Neuron (in vitro differentiated cells): ENCODE data around the gene ITGB3.
A peak's percentile ranks its signal among the peaks of the same experiment; 100 is the strongest.

Source experiments
- H2AFZ ChIP-seq: one replicate; pipeline ENCODE4 v1.6.1; 2013; ENCODE audit warnings: low read depth, mild to moderate bottlenecking, inconsistent platforms, low read length, moderate library complexity
- H3K27me3 ChIP-seq: one replicate; pipeline ENCODE4 v1.6.1; 2013; ENCODE audit warnings: low read length; ENCODE audit not compliant: insufficient read depth
- H3K36me3 ChIP-seq: one replicate; pipeline ENCODE4 v1.6.1; 2013; ENCODE audit warnings: low read length; ENCODE audit not compliant: insufficient read depth
- H3K4me1 ChIP-seq: one replicate; pipeline ENCODE4 v1.6.1; 2013; ENCODE audit warnings: low read length; ENCODE audit not compliant: insufficient read depth
- H3K4me3 ChIP-seq: 2 replicates; pipeline ENCODE4 v1.5.1; 2013; ENCODE audit warnings: mild to moderate bottlenecking, low read length, moderate library complexity
- H3K9me3 ChIP-seq: one replicate; pipeline ENCODE4 v1.6.1; 2013; ENCODE audit warnings: low read length

The ITGB3 gene

DNA sequence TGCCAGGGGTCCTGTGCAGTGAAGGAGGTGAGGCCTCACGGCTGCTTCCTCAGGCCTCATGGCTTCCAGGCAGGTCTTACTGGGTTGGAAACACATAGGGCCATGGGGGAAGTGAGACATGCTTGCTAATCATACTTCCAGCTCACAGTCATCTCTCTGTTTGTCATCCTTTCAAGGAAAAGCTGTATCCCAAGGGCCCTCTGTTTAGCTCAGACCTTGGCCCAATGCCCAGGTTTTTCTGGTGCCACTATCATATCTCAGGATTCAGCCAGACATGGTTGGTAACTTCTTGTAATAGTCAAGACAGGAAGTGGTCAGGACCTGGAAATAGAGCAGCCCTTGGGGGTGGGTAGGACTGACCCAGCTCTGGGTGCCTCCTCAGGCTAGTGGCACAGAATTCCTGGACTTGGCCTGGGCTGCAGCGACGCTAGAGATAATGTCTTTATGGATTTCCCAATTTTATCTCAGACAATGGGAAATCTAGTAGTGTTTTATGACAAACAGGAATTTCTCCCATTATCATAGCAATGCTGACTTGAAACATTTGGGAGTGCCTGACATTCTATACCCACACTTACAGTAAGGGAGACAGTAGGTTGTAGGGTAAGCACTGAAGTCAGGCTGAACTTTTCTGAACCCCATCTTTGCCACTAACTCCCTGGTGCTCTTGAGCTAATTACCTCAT, 13.5 kb upstream of the ITGB3 start:
- no peaks in the 10 kb centered on the region for H3K4me1 ChIP-seq
- H2AFZ ChIP-seq = no peak overlapping the region
- no peak overlapping the region for H3K4me3 ChIP-seq
- peaks cover 11% of the 10 kb centered on the region for H3K27me3 ChIP-seq
- no peaks in the 10 kb centered on the region for H3K36me3 ChIP-seq
- H3K9me3 ChIP-seq = no peaks in the 10 kb centered on the region

DNA sequence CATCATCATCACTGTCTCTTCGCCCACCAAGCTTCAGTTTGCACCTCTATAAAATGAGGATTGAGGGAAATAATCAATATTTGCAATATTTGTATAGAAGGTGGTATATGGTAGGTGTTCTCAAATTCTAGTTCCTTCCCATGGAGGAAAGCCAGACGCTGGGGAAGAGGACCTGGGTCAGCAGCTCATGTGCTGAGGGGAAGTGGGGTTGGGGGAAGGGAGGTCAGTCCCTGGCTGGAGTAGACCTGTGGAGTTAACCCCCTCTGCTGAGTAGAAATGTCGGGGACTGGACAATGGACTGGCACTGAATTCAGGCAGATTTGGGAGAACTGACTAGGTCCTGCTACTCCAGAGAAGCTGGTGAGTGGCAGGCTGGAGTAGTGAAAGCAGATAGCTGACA, 12.8 kb upstream of the ITGB3 start:
- no peak overlapping the region for H2AFZ ChIP-seq
- no peaks in the 10 kb centered on the region for H3K36me3 ChIP-seq
- no peaks in the 10 kb centered on the region for H3K4me1 ChIP-seq
- H3K4me3 ChIP-seq = no peak overlapping the region
- H3K27me3 ChIP-seq = peaks cover 17% of the 10 kb centered on the region
- no peaks in the 10 kb centered on the region for H3K9me3 ChIP-seq

DNA sequence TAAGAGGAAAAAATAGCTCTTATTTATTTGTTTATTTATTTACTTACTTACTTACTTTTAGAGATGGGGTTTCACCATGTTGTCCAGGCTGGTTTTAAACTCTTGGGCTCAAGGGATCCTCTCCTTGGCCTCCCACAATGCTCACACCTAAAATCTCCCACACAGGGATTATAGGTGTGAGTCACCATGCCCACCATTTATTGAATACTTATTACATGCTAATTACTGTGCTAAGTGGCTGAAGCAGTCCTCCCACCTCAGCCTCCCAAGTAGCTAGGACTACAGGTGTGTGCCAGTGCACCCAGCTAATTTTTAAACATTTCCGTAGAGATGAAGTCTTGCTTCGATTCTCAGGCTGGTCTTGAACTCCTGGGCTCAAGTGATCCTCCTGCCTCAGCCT, 11.0 kb upstream of the ITGB3 start:
- Histone ChIP-seq H2AFZ (no peak overlapping the region), H3K4me1 (no peaks in the 10 kb centered on the region), H3K9me3 (no peaks in the 10 kb centered on the region), H3K36me3 (no peaks in the 10 kb centered on the region), H3K27me3 (peaks cover 17% of the 10 kb centered on the region), H3K4me3 (no peak overlapping the region)

DNA sequence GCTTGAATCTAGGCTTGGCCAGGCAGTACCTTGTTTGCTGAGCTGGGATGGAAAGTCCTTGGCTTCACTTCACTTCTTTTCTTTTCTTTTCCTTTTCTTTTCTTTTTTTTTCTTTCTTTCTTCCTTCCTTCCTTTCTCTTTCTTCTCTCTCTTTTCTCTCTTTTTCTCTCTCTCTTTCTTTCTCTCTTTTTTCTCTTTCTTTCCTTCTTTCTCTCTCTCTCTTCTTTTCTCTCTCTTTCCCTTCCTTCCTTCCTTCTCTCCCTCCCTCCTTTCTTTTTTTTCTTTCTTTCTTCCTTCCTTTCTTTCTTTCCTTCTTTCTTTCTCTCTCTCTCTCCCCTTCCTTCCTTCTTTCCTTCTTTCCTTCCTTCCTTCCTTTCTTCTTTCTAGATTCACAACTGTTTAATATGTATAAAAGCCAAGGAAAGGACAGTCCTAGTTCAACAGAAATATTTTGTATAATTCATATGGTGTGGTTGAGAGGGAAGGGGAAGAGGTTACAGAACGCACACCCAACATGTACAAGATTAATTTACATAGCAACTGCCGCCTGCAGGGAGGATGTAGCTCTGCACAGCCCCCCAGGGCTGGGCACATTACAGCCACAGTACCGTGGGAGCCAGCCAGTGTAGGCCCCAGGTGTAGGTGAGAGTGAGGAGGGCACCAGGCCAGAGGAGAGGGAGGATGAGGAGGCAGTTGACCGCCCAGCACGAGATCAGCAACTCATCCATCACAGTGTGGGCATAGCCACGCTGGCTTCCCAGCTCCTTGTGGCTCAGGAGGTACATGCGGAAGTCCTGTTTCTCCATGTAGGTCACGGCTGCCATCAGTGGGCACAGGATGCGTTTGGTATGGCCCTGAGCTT, 9.7 kb upstream of the ITGB3 start:
- no peaks in the 10 kb centered on the region for H3K9me3 ChIP-seq
- no peaks in the 10 kb centered on the region for H3K36me3 ChIP-seq
- peaks cover 17% of the 10 kb centered on the region for H3K27me3 ChIP-seq
- no peaks in the 10 kb centered on the region for H3K4me1 ChIP-seq
- no peak overlapping the region for H2AFZ ChIP-seq
- H3K4me3 ChIP-seq = no peak overlapping the region

DNA sequence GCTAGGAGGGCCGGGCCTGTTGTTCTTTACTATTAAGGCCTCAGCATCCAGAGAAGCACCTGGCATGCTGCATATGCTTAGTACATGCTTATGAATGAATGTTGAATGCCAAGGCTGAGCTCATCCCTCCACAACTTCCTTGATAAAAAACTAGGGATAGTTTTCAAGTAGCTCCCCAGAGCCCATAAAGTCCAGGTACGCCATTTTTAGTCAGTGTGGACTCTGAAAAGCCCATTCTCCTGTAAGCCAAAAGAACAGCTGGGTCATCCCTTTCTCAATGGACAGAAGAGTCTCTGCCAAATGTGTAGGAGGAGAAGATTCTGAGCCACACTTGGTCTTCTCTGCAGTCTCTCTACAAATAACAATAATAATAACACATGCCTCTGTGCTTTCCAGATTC, 8.9 kb upstream of the ITGB3 start:
- H3K36me3 ChIP-seq = no peaks in the 10 kb centered on the region
- no peaks in the 10 kb centered on the region for H3K9me3 ChIP-seq
- peaks cover 17% of the 10 kb centered on the region for H3K27me3 ChIP-seq
- H2AFZ ChIP-seq = no peak overlapping the region
- H3K4me1 ChIP-seq = no peaks in the 10 kb centered on the region
- no peak overlapping the region for H3K4me3 ChIP-seq

DNA sequence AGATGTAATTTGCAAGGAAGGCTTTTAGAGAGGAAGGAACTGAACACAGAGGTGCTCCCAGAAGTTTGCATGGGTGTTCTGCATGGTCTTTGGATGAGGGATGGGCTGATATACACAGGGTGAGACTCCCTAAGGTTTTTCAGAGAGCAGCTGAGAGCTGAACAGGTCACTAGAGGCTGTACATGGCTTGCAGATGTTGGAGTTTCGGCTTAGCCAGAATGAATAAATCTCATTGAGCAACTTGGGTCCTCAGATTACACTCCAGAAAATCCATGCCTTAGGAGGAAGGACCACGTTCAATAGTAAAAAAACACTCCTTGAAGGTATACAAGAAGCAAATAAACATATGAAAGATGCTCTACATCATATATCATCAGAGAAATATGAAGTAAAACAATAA, 7.5 kb upstream of the ITGB3 start:
- Histone ChIP-seq H2AFZ (no peak overlapping the region), H3K36me3 (no peaks in the 10 kb centered on the region), H3K27me3 (peaks cover 17% of the 10 kb centered on the region), H3K9me3 (no peaks in the 10 kb centered on the region), H3K4me1 (peaks cover 2% of the 10 kb centered on the region), H3K4me3 (no peak overlapping the region)

DNA sequence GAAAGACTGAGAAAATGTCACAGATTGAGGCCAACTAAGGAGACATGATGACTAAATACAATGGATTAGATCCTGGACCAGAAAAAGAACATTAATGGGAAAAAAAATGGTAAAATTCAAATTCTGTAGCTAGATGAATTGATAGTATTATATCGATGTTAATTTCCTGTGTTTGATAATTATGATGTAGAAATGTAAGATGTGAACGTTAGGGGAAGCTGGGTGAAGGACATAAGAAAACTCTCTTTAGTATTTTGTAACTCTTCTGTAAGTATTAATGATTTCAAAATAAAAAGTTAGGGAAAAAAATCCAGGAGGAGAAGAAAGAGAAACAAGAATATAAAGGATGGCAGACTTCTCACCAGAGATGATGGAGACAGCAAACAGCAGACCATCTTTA, 2.8 kb upstream of the ITGB3 start:
- H3K9me3 ChIP-seq = no peaks in the 10 kb centered on the region
- no peak overlapping the region for H2AFZ ChIP-seq
- H3K4me1 ChIP-seq = peaks cover 16% of the 10 kb centered on the region
- H3K27me3 ChIP-seq = peaks cover 19% of the 10 kb centered on the region
- no peaks in the 10 kb centered on the region for H3K36me3 ChIP-seq
- no peak overlapping the region for H3K4me3 ChIP-seq

DNA sequence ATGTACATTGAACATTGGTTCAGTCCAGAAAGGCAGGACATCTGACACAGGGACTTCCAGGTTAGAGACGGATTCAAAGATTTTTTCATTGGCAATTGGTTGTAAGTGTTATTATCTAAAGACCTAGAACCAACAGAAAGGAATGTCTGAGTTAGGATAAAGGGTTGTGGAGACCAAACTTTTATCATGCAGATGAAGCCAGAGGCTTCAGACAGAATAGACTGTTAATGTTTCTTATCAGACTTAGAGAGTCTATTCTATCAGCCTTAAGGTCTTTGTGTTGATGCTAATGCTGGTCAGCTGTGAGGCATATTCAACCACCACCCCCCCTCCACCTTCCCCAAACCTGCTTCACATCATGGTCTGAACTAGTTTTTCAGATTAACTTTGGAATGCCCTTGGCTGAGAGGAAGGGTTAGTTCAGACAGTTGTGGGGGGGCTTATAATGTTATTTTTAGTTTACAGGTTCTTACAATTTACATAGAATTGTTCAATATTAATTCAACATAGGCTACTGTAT, 2.1 kb upstream of the ITGB3 start:
- no peak overlapping the region for H3K4me3 ChIP-seq
- H3K4me1 ChIP-seq = peaks cover 16% of the 10 kb centered on the region
- H3K36me3 ChIP-seq = no peaks in the 10 kb centered on the region
- no peak overlapping the region for H2AFZ ChIP-seq
- peaks cover 16% of the 10 kb centered on the region for H3K27me3 ChIP-seq
- H3K9me3 ChIP-seq = no peaks in the 10 kb centered on the region

DNA sequence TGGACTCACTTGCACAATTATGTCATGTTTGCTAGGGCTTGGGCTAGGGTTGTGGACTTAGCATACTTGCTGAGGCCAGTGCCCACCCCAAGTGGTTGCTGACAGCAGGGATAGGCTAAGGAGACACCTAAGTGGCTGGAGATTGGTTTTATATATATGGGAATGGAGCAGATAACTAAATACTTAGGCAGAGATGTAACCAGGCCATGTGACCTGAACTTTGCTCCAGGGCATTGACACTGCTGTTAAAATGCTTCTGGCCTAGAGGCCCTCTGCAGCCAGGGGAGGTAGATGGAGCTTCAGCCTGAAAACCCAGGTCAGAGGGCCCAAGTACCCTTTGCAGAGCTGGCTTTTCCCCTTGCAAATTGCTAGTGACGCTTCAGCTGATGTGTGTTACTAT, 1.4 kb upstream of the ITGB3 start:
- Histone ChIP-seq H3K27me3 (peaks cover 16% of the 10 kb centered on the region), H2AFZ (no peak overlapping the region), H3K9me3 (no peaks in the 10 kb centered on the region)

DNA sequence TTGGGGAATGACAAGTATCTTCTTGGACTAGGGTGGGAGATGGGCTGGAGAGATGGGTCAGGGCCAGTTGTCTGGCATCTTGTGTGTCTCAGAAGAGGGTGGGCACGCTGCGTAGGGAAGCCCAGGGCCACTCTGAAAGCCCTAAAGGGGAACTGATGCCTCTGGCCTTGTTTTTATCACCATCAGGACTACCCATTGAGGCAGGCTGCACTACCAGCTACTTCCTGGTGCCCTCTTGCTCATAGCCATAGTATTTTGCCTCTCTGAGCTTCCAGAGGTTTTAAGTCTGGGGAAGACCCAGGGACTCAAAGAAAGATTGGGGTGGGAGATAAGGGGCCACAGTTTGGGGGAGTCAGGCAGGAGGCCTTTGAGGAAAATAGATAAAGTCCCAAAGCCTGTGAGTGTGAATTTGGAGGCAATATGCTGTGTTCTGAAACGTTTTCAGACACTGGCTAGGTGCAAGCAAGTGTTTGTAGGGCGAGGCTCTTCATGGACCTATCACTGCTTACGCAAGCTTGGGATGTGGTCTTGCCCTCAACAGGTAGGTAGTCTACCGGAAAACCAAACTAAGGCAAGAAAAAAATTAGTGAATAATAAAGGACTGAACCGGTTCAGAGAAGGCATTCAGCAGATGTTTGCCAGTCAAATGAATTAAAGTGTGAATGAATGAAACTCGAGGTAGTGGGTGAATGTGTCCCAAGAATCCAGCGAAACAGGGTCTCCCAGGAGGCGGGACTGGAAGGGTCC, 688 bp upstream of the ITGB3 start:
- Histone ChIP-seq H3K36me3 (no peaks in the 10 kb centered on the region), H3K4me3 (peak overlapping the region; percentile 55), H2AFZ (no peak overlapping the region), H3K4me1 (peaks cover 16% of the 10 kb centered on the region), H3K27me3 (peaks cover 16% of the 10 kb centered on the region), H3K9me3 (no peaks in the 10 kb centered on the region)

More for the DNA sequence above, 1.4 kb upstream of the ITGB3 start:
- Histone ChIP-seq H3K36me3 (no peaks in the 10 kb centered on the region), H3K4me3 (no peak overlapping the region), H3K4me1 (peaks cover 16% of the 10 kb centered on the region)

DNA sequence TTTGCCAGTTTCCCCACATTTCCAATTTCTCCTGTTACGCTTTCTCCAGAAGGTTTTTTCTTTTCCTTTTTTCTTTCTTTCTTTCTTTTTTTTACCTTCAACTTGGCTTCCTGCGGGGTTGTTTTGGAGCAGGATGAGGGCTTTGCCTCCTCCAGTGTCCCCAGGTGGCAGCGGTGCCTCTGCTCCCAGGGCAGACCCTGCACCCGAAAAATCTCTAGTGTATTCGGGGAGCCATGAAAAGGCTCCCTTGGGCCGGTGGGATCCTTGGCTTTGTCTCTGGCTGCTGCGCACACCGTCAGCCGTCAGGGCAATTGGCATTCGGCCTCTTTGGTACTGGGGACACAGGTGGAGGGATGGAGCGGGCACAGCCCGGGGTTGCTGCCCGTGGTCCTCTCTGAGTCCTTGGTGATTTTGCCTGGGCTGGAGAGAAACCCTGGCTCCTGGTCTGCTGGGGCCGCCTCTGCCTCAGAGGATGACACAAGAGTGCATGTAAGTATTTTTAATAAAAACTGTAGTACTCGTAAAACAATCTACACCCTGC, 846 bp downstream of the ITGB3 start:
- Histone ChIP-seq H3K9me3 (no peaks in the 10 kb centered on the region), H3K4me3 (peak overlapping the region; percentile 55), H3K27me3 (peaks cover 16% of the 10 kb centered on the region)

DNA sequence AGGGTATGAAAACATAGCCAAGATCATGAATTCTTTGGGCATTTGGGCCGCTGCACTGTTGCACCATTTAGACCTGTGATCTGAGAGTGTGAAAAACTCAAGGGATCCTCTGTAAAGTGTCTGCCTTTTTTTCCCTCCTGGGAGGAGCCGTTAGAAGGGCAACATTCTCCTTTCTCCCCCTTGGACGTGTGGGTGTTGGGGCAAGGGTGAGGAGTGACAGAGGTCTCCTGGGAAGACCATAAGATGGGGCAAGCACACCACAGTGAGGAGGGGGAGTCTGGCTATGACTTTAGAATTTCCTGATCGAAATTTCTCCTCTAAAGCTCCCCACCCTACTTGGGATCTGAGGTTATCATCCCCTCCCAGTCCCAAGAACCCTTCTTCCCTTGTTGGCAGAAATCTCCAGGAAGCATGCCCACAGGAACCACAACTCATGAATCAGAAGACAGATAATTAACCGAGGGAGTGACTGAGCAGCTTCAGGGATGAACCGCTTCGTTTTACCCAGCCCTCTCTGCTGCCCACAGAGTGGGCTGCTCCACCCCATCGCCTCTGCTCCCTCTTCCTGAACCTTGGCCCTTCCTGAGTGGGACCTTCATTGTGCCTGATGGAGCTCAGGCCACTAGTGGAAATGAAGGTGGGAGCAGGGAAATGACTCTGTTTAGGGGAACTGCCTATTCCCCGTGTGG, 4.2 kb downstream of the ITGB3 start:
- Histone ChIP-seq H3K4me3 (no peak overlapping the region), H3K27me3 (peaks cover 12% of the 10 kb centered on the region), H3K9me3 (no peaks in the 10 kb centered on the region), H2AFZ (no peak overlapping the region), H3K36me3 (no peaks in the 10 kb centered on the region), H3K4me1 (peaks cover 6% of the 10 kb centered on the region)

More for the DNA sequence above, 846 bp downstream of the ITGB3 start:
- H2AFZ ChIP-seq = peak overlapping the region; percentile 90
- no peaks in the 10 kb centered on the region for H3K36me3 ChIP-seq
- H3K4me1 ChIP-seq = peaks cover 16% of the 10 kb centered on the region
